ENCODE measurements around the gene CDK14.
A peak's percentile ranks its signal among the peaks of the same experiment; 100 is the strongest.
"Not testable (repeated sequence)": the region's sequence is repeated elsewhere in the genome, so short reads cannot be mapped to it uniquely, and the experiment has no call there.

CDK14 gene

GRCh38 chr7:91157579-91158320 lies 561.6 kb downstream of the CDK14 start:
- DNase-seq (ENCODE audit: low read depth) = no peak

GRCh38 chr7:91162436-91162835 lies 566.3 kb downstream of the CDK14 start:
- no peak for DNase-seq (ENCODE audit: low read depth)

GRCh38 chr7:91164506-91164905 lies 568.4 kb downstream of the CDK14 start:
- DNase-seq (ENCODE audit: low read depth) = no peak

DNA sequence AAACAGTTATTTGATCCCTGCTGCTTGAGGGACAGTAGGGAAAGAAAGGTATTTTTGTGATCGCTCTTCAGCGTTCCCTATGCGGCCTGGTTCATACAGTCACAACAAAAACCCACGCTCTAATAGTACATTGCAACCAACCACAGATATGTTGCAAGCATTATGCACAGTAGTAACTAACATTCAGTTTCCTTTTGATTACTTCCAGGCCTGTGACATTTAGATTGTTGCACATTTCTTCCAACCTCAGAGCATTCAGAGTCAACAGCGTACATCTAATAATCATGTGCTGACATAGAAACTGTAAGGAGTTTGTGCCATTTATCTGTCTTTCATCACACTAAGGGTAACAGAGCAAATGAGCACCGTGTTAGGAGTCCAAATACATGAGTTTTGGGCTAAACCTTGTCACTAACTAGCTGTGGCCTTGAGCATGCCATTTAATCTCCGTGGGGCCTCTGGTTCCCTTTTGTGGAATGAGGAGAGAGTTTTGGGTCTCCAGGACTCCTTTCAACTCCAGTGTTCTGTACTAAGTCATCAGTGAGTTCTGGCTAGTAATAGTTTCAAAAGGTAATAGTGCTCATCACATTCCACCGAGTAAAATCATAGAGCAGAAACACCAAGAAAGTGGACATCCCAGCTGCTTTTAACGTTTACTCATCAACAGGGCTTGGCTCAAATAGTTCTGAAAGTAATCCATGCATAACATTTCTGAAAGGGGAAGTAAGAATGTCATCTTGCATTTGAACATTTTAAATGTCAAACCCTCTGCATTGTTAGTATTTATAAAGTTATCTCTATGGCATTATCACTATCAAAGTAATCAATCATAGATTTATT lies 569.1 kb downstream of the CDK14 start:
- DNase-seq (ENCODE audit: low read depth) = peak; percentile 65

DNA sequence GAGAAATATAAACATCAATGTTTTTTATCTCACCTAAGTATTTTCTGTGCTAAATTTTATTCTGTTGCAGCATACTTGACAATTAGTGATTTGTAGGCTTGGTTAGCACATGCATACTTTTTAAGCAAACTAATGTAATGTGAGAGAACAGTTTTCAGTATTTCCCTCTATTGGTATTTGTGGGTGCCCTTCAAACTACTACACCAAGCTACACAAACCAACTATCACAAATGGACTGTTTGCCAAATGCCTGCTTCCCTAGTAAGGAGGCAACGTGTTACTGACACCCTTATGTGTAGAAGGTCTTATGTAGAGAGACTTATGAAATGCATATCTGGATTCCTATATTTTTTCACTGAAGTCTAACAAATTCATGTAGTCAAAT lies 569.7 kb downstream of the CDK14 start:
- DNase-seq (ENCODE audit: low read depth) = no peak

- DNase-seq (ENCODE audit: low read depth) = no peak
Measured at GRCh38 chr7:91168871-91169829, 573.0 kb downstream of the CDK14 start.

DNA sequence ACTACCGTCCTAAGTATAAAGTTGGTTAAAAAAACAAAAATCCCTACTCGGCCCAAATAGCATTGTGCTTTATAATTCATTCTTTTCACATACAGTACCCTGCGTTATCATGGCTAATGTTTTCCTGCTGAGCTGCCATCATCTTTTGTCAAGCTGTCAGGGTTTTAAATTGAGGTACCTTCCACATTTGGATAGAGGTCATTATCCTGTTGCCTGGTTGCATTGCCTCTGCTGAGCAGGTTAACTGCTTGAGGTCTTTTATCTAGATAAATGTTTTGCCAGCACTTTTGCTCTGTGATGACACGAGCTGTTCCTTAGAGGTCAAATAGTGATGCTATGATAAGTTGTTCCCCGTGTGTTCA lies 573.7 kb downstream of the CDK14 start:
- DNase-seq (ENCODE audit: low read depth) = no peak

DNA sequence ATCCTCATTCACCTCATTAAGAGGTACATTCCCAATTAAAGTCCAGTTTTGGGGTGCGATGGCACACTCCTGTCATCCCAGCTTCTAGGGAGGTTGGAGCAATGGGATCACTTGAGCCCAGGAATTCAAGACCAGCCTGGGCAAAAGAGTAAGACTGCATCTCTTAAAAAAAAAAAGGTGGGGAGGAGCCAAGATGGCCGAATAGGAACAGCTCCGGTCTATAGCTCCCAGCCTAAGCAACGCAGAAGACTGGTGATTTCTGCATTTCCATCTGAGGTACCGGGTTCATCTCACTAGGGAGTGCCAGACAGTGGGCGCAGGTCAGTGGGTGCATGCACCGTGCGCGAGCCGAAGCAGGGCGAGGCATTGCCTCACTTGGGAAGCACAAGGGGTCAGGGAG lies 577.1 kb downstream of the CDK14 start:
- not testable (repeated sequence) for DNase-seq (ENCODE audit: low read depth)

DNA sequence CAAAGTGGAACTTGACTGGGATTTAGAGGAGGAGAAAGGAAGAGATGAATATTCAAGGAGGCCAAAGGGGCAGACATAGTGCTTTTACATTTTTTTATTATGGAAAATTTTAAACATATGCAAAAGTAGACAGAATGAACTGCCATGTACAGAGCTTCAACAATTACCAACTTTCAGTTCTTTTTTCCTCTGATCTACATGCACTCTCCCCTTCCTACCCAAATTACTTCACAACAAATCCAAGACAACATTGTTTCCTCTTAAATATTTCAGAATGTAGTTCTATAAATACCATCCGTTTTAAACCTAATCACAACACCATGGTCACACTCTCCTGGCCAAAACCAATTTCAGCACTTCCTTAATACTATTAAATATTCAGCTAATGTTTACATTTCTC lies 584.6 kb downstream of the CDK14 start:
- no peak for DNase-seq (ENCODE audit: low read depth)

- no peak for DNase-seq (ENCODE audit: low read depth)
Measured at GRCh38 chr7:91181949-91182348, 585.8 kb downstream of the CDK14 start.

DNA sequence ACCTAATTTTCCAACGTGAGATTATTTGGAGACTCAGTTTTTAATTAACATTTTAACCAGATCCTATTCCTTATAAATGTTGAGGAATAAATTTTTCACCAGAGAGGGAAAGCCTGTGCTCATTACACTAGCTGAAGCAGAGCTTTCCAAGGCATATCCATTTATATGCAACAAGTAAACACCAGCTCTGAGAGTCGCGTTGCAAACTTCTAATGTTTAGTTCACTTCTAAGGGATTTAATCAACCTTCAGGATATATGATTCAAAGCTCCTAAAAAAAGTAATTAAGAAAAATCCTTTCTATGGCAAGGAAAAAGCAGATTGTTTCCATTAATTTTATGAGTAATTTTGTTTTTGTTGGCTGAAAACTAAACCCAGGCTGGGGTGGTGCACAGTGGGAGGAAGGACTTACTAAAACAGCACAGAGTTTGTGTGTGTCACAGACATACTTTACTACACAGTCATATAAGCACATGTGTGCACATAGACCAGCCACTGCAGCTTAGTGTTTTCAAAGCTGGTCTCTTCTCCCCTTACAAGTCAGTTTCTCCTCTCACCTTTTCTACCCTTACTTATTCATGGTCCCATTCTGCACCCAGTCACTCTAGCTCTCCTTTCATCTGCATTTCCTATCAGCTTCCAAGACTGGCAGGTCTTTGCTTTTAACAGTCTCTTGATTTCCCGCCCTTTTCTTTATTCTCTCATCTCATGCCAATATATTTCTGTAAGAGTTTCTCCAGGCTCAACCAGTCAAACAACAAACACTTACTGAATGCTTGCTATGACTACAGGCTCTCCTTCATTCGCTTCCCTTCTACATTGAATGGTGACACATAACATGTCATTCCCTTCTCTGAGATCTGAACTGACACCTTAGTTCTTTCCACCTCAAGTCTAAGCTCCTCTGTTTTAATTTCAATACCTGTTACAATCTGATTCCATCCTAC lies 587.0 kb downstream of the CDK14 start:
- DNase-seq (ENCODE audit: low read depth) = peak; percentile 80

DNA sequence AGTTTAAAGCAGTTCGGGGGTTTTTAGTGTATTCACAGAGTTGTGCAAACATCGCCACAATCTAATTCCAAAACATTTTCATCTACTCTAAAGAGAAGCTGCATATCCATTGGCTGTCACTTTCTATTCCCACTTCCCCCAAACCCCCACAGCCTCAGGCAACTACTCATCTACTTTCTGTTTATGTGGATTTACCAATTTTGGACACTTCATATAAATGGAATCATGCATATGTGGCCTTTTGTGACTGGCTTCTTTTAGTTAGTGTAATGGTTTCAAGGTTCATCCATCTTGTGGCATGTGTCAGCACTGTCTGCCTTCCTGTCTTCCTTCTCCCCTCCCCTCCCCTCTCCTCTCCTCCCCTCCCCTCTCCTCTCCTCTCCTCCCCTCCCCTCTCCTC lies 589.6 kb downstream of the CDK14 start:
- DNase-seq (ENCODE audit: low read depth) = no peak

- no peak for DNase-seq (ENCODE audit: low read depth)
Measured at GRCh38 chr7:91187061-91187460, 590.9 kb downstream of the CDK14 start.

DNA sequence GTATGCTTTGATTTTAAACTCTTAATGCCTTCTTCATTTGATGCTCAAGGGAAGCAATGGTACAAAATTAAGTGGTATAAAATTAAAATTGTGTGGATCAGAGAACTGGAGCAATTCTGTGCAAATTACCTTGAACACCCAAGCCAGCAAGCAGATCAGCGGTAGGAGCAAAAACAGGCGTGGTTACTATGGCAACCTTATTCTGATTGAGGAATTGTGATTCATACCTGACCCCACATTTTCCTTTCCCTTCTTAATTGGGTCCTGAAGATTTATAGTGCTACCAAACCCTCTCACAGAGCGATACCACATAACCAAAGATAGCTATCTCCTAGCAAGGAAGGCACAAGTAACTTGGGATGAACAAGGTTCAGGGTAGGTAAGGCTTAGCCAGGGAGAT lies 595.6 kb downstream of the CDK14 start:
- no peak for DNase-seq (ENCODE audit: low read depth)

DNA sequence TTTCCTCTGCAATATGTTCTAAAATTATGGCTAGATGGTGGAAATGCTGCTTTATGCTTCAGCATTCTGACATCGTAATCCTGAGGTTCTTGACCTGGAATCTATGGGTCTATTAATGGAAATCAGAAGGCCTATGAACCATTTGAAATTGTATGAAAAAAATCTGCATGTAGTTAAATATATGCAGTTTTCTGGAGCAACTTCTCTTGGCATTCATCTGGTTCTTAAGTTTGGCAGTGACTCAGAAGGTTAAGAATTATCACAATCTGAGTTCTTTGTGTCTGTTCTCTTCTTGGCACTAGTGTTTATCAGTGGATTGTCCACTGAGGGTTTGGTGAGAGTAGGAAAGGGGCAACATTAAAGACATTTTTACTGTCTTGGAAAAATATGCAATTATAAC lies 597.0 kb downstream of the CDK14 start:
- peak; percentile 2 for DNase-seq (ENCODE audit: low read depth)

DNA sequence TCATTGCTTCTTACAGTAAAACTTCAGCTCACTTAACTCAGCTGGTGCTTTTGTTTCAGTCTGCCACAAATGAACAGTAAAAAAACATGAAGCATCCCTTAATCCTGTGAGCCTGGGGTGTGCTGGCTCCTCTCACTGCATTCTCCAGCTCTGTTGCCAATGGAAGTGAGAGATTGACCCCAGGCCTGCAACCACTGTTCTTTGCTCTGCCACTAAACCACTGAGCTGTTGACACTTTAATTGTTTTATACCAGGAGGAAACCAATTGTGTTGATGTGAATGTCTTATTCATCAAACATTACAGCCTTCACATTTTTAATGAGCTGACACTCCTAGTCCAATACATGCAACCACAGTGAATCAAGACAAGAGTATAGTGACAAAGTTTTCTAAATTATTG lies 598.7 kb downstream of the CDK14 start:
- no peak for DNase-seq (ENCODE audit: low read depth)

DNA sequence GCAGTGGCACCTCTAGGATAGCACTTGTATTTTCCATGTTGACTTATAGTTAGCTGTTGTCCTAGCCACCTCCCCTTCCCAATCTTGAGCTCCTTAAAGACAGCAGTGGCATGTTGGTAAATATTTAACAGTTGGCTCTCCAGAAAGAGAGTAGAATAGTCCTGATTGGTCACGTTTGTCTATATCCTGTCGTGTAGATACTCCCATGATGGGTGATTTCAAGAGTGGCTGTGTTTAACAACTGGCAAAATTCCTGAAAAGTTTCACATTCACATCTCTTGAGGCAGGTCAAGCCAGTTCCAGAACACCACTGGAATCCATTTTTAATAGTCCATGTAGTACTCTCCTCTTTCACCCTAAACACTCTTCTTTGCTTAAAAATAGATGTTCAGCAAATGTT lies 599.9 kb downstream of the CDK14 start:
- DNase-seq (ENCODE audit: low read depth) = no peak

DNA sequence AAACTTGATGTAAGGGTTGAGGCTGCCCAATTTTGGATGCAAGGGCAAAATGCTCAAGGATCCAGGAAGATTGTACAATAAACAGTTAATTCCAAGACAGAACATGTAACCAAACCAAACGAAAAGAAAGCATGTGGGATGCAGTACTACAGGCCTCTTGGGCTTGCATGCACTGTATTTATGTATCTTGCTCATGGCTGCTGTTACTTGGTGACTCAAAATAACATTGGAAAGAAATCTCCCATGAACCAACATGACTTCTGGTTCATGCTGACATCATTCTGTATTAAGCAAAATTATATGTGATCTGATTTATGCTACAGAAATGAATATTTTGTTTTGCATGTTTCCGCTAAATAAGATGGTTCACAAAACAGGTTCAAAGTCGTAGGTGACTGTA lies 602.2 kb downstream of the CDK14 start:
- DNase-seq (ENCODE audit: low read depth) = no peak

- no peak for DNase-seq (ENCODE audit: low read depth)
Measured at GRCh38 chr7:91199601-91200000, 603.5 kb downstream of the CDK14 start.

DNA sequence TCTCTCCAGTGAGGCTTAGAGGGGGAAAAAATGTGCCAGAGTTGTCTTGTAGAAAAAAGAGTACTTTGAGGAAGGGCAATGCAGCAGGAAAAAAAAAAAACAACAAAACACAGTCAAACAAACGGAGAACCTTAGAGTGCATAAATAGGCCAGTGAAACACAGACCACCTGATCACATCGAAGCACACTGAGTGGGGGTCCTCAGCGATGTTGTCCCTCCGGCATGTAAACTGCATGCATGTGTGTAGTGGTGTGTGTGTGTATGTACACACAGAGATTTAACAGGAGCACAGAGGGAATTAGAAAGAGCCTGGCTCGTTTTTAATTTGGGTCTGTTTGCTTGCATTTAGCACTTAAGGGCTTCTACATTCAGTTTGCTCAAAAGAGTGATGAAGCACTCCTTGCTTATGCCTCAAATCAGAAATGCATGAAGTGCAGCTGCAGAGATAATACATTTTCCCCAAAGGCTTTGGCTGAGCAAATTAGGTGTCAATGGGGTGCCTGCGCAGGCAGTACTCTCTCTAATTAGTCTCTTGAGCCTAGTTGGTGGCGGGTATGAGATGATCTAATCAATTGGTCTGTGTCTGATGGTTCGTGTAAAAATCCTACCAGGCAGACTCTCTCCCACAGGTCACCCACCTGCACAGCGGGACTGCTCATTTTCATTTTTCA lies 605.5 kb downstream of the CDK14 start:
- DNase-seq (ENCODE audit: low read depth) = no peak
